Fibroblast of mammary gland (primary cell): ENCODE measurements around the gene EBF3.

Experiments
- DNase-seq: peaks from one replicate; pipeline ENCODE4 v3.0.0-alpha.2; 2010; ENCODE audit warnings: low read depth
- H3K4me3 ChIP-seq: 2 replicates; pipeline ENCODE4 v1.5.1; 2011; ENCODE audit warnings: low read depth, mild to moderate bottlenecking, low read length, moderate library complexity; ENCODE audit not compliant: control insufficient read depth
- TF ChIP-seq, protein P1 (sequence below): conservative IDR thresholded peaks from 2 replicates; pipeline ENCODE4 v1.5.1; 2011; ENCODE audit warnings: low read depth, low read length, inconsistent platforms; ENCODE audit not compliant: control insufficient read depth, insufficient read depth

EBF3 gene

DNA sequence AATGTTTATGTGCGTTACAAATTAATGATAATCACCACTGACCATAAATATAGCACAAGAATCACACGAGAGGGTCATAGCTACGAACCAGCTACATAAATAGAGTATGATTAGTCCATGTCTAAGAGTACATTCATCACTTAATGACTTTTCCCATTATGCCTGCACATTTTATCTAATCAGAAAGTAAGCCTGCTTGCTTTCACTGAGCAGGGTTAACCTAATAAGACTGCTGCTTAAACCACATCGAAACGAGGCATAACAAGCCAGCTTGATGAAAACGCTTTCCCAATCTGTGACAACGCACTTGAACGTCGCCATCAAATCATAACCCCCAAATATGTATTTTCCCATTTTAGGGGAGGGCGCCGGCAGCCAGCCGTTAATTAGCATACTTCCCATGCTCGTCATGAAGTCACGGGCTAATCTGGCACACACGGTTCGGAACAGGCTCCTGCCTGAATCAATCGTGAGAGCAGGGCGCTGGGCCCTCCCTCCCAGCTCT is 71.5 kb downstream of the EBF3 start:
- DNase-seq = no peak
- TF ChIP-seq, protein P1, sequence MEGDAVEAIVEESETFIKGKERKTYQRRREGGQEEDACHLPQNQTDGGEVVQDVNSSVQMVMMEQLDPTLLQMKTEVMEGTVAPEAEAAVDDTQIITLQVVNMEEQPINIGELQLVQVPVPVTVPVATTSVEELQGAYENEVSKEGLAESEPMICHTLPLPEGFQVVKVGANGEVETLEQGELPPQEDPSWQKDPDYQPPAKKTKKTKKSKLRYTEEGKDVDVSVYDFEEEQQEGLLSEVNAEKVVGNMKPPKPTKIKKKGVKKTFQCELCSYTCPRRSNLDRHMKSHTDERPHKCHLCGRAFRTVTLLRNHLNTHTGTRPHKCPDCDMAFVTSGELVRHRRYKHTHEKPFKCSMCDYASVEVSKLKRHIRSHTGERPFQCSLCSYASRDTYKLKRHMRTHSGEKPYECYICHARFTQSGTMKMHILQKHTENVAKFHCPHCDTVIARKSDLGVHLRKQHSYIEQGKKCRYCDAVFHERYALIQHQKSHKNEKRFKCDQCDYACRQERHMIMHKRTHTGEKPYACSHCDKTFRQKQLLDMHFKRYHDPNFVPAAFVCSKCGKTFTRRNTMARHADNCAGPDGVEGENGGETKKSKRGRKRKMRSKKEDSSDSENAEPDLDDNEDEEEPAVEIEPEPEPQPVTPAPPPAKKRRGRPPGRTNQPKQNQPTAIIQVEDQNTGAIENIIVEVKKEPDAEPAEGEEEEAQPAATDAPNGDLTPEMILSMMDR = no peak
- H3K4me3 ChIP-seq = no peak overlapping the region

DNA sequence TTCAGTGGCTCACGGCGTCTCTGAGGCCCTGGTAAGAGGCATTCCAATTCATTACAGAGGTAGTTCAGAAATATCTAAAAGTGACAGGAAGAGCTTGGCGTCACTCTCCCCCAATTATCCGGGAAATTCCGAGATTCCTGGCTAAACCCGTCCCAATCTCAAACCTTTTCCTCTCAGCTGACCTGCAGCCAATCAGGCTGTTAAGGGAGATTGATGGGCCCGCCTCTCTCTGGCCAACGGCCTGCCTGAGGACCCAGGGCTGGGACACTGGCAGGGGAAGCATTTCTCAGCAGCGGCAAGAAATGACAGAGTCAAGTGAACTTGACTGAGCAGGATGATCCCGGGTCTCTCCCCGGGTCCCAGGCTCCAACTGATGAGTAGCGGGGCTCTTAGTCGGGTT is 72.3 kb downstream of the EBF3 start:
- DNase-seq = no peak
- TF ChIP-seq, protein P1 = no peak
- no peak overlapping the region for H3K4me3 ChIP-seq

DNA sequence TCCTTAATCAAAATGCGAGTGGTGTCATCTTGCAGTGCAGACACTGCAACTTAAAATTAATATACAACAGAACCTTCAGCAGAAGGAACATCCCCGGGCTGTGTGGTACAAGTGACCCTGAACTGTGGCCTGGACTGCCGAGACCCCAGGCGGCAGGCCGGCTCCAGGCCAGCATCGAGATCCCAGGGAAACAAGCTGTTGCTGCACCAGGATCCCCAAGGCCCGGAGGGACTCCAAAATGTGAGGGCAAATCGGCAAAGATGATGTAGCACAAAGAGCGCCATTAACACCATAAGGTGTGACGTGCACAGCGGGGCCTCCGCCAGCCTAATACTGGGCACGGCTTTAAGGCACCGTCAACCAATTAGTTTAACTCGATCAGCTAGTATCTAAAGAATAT is 73.9 kb downstream of the EBF3 start:
- TF ChIP-seq, protein P1 = no peak
- no peak for DNase-seq
- H3K4me3 ChIP-seq = no peak overlapping the region

DNA sequence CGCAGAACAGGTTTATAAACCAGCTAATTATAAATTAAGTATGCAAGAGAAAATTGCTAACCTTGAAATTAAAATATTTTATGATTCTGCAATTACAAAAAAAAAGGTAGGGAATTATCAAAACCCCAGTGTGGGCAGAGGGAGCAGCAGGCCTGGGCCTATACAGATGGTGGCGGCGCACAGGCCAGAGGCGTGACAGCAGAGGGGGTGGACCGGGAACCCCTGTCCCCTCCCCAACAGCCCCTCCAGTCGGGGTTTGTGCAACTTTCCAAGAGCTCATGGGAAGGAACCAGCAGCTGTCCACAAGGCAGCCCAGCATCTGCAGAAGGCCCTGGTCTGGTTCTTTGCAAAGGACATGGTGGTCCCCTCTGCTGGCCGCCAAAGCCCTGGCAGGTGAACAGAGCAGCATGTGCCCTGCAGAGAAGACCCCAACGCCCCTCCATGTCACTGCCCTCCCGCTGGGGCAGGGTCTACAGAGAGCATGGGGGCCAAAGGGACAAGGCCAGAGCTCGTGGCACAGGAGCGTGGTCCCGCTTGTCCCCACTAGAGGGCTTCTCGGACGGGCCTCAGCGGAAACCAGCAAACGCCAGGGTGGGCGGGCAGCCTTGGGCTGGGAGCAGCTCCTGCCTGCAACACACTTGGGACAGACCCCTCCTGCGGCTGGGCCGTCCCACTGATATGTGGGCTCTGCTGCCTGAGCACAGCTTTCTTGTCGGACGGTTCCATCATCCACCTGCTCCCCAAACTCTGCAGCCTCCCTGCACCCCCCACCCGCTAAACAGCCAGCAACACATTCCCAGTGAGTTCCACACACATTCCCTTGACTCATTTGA is 75.1 kb downstream of the EBF3 start:
- peak; percentile 34 for DNase-seq
- H3K4me3 ChIP-seq = no peak overlapping the region
- TF ChIP-seq, protein P1 = peak; percentile 54

DNA sequence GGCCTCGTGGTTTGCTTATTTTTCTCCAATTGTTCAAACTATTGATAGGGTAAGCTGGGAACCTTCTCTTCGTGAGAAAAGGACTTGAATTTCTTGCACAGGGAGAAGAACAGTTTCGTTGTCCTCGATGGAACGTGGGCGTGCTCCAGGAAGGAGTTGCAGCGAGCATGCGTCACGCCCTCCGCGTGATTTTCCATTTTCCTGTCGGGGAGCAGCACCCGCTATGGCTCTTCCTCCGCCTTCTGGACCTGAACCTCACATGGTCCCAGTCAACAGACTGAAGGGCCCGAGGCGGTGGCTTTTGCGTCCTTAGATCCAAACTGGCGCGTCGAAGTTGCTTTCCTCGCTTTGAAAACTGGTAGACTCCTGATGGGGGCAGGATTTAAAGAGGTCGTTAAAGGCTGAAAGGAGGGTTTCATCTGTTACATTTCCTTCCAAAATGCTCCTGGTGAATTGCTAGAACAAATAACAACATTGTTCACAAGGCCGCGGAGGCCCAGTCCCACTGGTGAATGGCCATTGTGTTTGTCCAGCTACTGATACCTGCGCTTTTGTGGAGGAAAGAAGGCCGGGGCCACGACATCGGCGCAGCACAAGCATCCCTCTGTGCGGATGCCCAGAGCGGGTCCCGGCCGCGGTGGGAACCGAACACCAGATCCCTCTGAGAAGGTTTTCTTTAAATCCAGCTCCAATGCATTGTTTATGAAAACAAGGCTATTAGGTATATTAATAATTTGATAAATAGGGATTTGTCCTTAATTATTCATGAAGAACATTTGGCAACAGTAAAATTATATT is 75.9 kb downstream of the EBF3 start:
- TF ChIP-seq, protein P1 = no peak
- no peak overlapping the region for H3K4me3 ChIP-seq
- no peak for DNase-seq

DNA sequence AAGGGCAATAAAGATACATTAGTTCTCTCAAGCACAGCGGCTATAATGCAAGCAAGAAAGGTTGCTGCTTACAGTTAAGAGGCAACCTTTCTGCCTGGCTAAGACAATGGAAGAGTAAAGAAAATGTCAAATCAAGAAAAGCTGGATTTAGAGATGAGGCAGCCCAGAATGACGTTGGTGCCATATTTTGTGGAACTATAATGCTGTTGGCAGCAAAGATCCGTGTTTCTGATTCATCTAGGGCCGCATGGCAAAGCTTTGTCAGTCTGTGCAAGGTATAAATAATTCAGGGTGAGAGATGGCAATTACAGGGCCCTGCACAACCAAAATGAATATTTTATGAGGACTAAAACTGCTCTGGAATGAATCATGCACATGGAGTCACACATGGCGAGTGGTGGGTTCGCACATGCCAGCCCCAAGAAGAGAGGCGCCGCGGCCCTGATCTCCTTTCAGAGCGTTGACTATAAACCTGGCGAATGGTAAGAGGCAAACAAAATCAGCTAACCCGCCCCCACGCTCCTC is 76.6 kb downstream of the EBF3 start:
- DNase-seq = no peak
- no peak overlapping the region for H3K4me3 ChIP-seq

More for the DNA sequence above, 76.6 kb downstream of the EBF3 start:
- TF ChIP-seq, protein P1 = no peak
